HG03108 (cell line): ENCODE data around the gene ATP1A3.
"Not testable (repeated sequence)": the region's sequence is repeated elsewhere in the genome, so short reads cannot be mapped to it uniquely, and the experiment has no call there.

Experiments used
- ATAC-seq: cut with Tn5 transposase; IDR thresholded peaks from one replicate; pipeline ENCODE4 v1.9.1; 2021; ENCODE audit warnings: moderate library complexity; ENCODE audit not compliant: unreplicated experiment

ATP1A3 gene

GRCh38 chr19:42012747-42013146 is 18.7 kb upstream of the ATP1A3 start:
- ATAC-seq, result not testable (repeated sequence)

- ATAC-seq, result no peak
These were observed 16.5 kb upstream of the ATP1A3 start for GRCh38 chr19:42010245-42011126.

- ATAC-seq, result no peak
These were observed 12.5 kb upstream of the ATP1A3 start for GRCh38 chr19:42006569-42006968.

GRCh38 chr19:42005504-42005903 is 11.5 kb upstream of the ATP1A3 start:
- ATAC-seq, result no peak

GRCh38 chr19:42003506-42004294 is 9.7 kb upstream of the ATP1A3 start:
- ATAC-seq, result no peak

- ATAC-seq, result no peak
These were observed 5.8 kb upstream of the ATP1A3 start for GRCh38 chr19:41999878-42000208.

- no peak for ATAC-seq
These were observed 5.2 kb upstream of the ATP1A3 start for GRCh38 chr19:41999071-41999877.

GRCh38 chr19:41998246-41999020 is 4.4 kb upstream of the ATP1A3 start:
- ATAC-seq, result no peak

GRCh38 chr19:41997851-41998229 is 3.8 kb upstream of the ATP1A3 start:
- ATAC-seq, result no peak

GRCh38 chr19:41997121-41997850 is 3.3 kb upstream of the ATP1A3 start:
- no peak for ATAC-seq

GRCh38 chr19:41995959-41996797 is 2.1 kb upstream of the ATP1A3 start:
- ATAC-seq, result no peak

GRCh38 chr19:41994994-41995958 is 1.2 kb upstream of the ATP1A3 start:
- no peak for ATAC-seq

GRCh38 chr19:41994521-41994971 is 516 bp upstream of the ATP1A3 start:
- ATAC-seq, result no peak

GRCh38 chr19:41991925-41992569 is 2.0 kb downstream of the ATP1A3 start:
- ATAC-seq, result not testable (repeated sequence)

GRCh38 chr19:41991025-41991424 is 3.0 kb downstream of the ATP1A3 start:
- no peak for ATAC-seq

- ATAC-seq, result no peak
These were observed 3.4 kb downstream of the ATP1A3 start for GRCh38 chr19:41990615-41991014.

- no peak for ATAC-seq
These were observed 4.0 kb downstream of the ATP1A3 start for GRCh38 chr19:41990028-41990427.
